ENCODE data around the gene SNX9. TPM values are rescaled to one million over a fixed set of nuclear protein-coding genes. Genes with fewer than 3 reads are reported as not detected.

The SNX9 gene
- total RNA-seq, 1 experiment from 2014 or later: 33.1 TPM

DNA sequence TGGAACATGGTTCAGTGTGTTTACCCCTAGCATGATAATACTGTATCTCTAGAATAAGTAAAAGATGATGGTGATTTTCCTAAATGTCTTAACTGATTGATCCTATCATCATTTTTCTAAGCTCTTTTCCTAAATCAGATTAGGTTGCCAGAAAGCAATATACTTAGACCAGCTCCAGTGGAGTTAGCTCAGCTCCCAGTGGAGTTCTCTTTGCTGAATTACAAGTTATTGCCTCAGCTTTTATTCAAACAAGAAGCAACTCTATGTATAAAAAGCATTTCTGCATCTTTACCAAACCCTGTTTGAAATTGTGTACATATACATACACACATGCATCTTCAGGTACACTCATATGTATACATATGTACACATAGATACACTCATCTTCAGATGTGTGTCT is 44.9 kb downstream of the SNX9 start:
- CTCF ChIA-PET: interaction anchor here (0.6 to 1.4 kb wide), 2 partner anchors 200 to 641 kb away, joined by 3 to 4 read pairs; no protein-coding TSS in a partner anchor
- no peaks in the 10 kb centered on the region for H3K9me3 Mint-ChIP-seq (ENCODE audit: unreplicated experiment)
- POLR2A ChIA-PET: interaction anchor here (0.7 to 1.4 kb wide), 4 partner anchors 29 to 143 kb away, joined by 3 to 4 read pairs (median 3); no protein-coding TSS in a partner anchor
- peaks cover 19% of the 10 kb centered on the region for H3K4me1 Mint-ChIP-seq (ENCODE audit: insufficient read depth, unreplicated experiment)
- H3K27ac Mint-ChIP-seq (ENCODE audit: low read depth, unreplicated experiment): no peak overlapping the region
- no peaks in the 10 kb centered on the region for H3K36me3 Mint-ChIP-seq (ENCODE audit: insufficient read depth, unreplicated experiment)
- H3K4me3 Mint-ChIP-seq (ENCODE audit: unreplicated experiment): no peak overlapping the region
- no TSS peak for BruUV-seq (replicated peaks)
- intact Hi-C loops (cut with micrococcal nuclease): no loop called here
- no peaks in the 10 kb centered on the region for H3K27me3 Mint-ChIP-seq (ENCODE audit: insufficient read depth, unreplicated experiment)
- TF ChIP-seq, protein P1, sequence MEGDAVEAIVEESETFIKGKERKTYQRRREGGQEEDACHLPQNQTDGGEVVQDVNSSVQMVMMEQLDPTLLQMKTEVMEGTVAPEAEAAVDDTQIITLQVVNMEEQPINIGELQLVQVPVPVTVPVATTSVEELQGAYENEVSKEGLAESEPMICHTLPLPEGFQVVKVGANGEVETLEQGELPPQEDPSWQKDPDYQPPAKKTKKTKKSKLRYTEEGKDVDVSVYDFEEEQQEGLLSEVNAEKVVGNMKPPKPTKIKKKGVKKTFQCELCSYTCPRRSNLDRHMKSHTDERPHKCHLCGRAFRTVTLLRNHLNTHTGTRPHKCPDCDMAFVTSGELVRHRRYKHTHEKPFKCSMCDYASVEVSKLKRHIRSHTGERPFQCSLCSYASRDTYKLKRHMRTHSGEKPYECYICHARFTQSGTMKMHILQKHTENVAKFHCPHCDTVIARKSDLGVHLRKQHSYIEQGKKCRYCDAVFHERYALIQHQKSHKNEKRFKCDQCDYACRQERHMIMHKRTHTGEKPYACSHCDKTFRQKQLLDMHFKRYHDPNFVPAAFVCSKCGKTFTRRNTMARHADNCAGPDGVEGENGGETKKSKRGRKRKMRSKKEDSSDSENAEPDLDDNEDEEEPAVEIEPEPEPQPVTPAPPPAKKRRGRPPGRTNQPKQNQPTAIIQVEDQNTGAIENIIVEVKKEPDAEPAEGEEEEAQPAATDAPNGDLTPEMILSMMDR (IDR thresholded peaks at IDR 0.05; ENCODE audit: unreplicated experiment): no peak
- DNase-seq (ENCODE audit: unreplicated experiment): no peak

DNA sequence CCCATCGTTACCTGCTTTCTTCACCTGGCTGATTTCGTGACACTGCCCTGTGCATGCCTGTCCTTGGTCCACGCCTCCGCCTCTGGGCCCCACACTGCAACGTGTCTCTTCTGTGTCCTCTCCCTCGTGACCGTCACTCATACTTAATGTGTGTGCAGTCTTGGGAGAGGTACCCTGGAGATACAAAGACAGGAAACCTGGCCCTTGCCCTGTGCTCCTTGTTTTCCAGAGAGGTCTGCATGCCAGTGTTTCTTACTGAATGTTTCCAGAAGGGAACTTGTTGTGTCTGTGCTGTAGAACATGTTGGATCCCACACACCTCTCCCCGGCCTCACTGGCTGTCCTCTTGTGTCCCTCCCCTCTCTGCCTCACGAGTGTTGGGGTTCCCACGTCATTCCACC is 45.8 kb downstream of the SNX9 start:
- ChIA-PET CTCF (interaction anchor here (0.5 to 0.9 kb wide), 2 partner anchors 10 to 16 kb away, joined by 3 to 4 read pairs; no protein-coding TSS in a partner anchor), POLR2A (interaction anchor here (1.0 to 1.4 kb wide), 2 partner anchors 104 to 105 kb away, joined by 3 read pairs; no protein-coding TSS in a partner anchor)
- TF ChIP-seq, protein P1 (IDR thresholded peaks at IDR 0.05; ENCODE audit: unreplicated experiment): no peak
- DNase-seq (ENCODE audit: unreplicated experiment): no peak
- no peak overlapping the region for H3K27ac Mint-ChIP-seq (ENCODE audit: low read depth, unreplicated experiment)
- H3K4me3 Mint-ChIP-seq (ENCODE audit: unreplicated experiment): no peak overlapping the region
- peaks cover 4% of the 10 kb centered on the region for H3K36me3 Mint-ChIP-seq (ENCODE audit: insufficient read depth, unreplicated experiment)
- BruUV-seq (replicated peaks): no TSS peak
- no peaks in the 10 kb centered on the region for H3K27me3 Mint-ChIP-seq (ENCODE audit: insufficient read depth, unreplicated experiment)
- intact Hi-C loops (cut with micrococcal nuclease): no loop called here
- H3K4me1 Mint-ChIP-seq (ENCODE audit: insufficient read depth, unreplicated experiment): peaks cover 11% of the 10 kb centered on the region
- no peaks in the 10 kb centered on the region for H3K9me3 Mint-ChIP-seq (ENCODE audit: unreplicated experiment)

DNA sequence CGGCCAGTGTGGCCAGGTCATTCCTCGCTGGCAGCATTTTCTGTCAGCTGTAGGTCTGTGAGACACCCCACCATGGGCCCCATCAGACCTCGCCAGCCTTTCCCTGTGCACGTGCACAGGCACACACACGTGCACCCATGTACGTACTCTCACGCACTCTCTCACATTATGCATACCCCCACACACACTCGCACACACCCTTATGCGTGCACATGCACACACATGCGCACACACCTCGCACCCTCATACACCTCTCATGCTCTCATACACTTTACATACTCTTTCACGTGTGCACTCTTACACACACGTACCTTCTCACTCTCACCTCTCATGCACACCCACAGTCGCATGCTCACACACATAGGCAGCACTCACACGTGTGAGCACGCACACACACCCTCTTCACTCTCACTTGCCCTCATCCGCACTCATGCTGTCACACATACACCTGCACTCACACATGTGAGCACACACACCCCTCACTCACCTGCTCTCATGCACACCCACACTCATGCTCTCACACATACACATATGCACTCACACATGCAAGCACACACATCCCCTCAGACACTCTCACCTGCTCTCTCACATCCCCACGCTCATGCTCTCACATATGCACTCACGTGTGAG is 46.7 kb downstream of the SNX9 start:
- Mint-ChIP-seq H3K4me3 (ENCODE audit: unreplicated experiment) (no peak overlapping the region), H3K9me3 (ENCODE audit: unreplicated experiment) (no peaks in the 10 kb centered on the region), H3K4me1 (ENCODE audit: insufficient read depth, unreplicated experiment) (peaks cover 11% of the 10 kb centered on the region), H3K27ac (ENCODE audit: low read depth, unreplicated experiment) (no peak overlapping the region), H3K27me3 (ENCODE audit: insufficient read depth, unreplicated experiment) (no peaks in the 10 kb centered on the region), H3K36me3 (ENCODE audit: insufficient read depth, unreplicated experiment) (peaks cover 13% of the 10 kb centered on the region)
- intact Hi-C loops (cut with micrococcal nuclease): loop anchor here (5.0 kb wide), 2 partner anchors 202 to 552 kb away; no protein-coding TSS in a partner anchor
- ChIA-PET POLR2A (no interaction called here), CTCF (interaction anchor here (0.9 kb wide), 1 partner anchor 15 kb away, joined by 4 read pairs; no protein-coding TSS in a partner anchor)
- no peak for DNase-seq (ENCODE audit: unreplicated experiment)
- no TSS peak for BruUV-seq (replicated peaks)
- TF ChIP-seq, protein P1 (IDR thresholded peaks at IDR 0.05; ENCODE audit: unreplicated experiment): no peak

DNA sequence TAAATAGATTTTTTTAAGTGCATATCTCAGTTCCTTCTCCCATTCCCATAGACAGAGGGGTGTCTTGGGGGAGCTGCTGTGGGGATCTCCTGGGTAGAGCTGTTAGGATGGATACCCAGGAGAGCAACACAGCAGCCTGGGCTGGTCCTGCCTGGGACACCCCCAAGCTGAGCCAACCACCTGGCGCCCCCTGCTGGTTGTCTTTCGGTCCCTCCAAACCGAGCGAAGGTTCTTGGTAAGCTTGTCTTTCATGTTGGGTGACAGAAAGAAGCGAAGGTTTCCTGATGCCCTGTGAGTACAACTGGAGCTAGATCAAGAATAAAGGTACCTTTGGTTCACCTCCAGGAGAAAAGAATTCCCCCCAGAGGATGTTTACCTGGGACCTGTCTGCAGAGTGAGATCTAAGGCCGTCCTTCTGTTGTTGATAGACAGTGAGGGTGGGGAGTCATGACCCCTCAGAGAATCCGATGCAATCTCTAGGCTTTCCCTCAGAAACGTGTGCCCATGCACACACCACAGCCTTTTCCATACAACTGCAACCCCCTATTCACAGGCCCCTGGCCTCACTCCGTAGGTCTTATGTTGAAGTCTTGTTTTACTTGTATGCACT is 50.8 kb downstream of the SNX9 start:
- Mint-ChIP-seq H3K9me3 (ENCODE audit: unreplicated experiment) (no peaks in the 10 kb centered on the region), H3K4me1 (ENCODE audit: insufficient read depth, unreplicated experiment) (no peaks in the 10 kb centered on the region), H3K27me3 (ENCODE audit: insufficient read depth, unreplicated experiment) (no peaks in the 10 kb centered on the region), H3K4me3 (ENCODE audit: unreplicated experiment) (no peak overlapping the region), H3K27ac (ENCODE audit: low read depth, unreplicated experiment) (no peak overlapping the region), H3K36me3 (ENCODE audit: insufficient read depth, unreplicated experiment) (peaks cover 47% of the 10 kb centered on the region)
- CTCF ChIA-PET: interaction anchor here (0.6 to 11.6 kb wide), 33 partner anchors 8 to 559 kb away, joined by 3 to 138 read pairs (median 4); no protein-coding TSS in a partner anchor
- TF ChIP-seq, protein P1 (IDR thresholded peaks at IDR 0.05; ENCODE audit: unreplicated experiment): peak; percentile 75
- POLR2A ChIA-PET: interaction anchor here (1.1 to 2.3 kb wide), 5 partner anchors 35 to 158 kb away, joined by 6 to 10 read pairs (median 7); no protein-coding TSS in a partner anchor
- peak; percentile 80 for DNase-seq (ENCODE audit: unreplicated experiment)
- no TSS peak for BruUV-seq (replicated peaks)
- intact Hi-C loops (cut with micrococcal nuclease): loop anchor here (1.0 to 5.0 kb wide), 4 partner anchors 49 to 557 kb away; no protein-coding TSS in a partner anchor

Measured in MCF 10A (cell line).